ENCODE data around the gene NMT1.

NMT1 gene

DNA sequence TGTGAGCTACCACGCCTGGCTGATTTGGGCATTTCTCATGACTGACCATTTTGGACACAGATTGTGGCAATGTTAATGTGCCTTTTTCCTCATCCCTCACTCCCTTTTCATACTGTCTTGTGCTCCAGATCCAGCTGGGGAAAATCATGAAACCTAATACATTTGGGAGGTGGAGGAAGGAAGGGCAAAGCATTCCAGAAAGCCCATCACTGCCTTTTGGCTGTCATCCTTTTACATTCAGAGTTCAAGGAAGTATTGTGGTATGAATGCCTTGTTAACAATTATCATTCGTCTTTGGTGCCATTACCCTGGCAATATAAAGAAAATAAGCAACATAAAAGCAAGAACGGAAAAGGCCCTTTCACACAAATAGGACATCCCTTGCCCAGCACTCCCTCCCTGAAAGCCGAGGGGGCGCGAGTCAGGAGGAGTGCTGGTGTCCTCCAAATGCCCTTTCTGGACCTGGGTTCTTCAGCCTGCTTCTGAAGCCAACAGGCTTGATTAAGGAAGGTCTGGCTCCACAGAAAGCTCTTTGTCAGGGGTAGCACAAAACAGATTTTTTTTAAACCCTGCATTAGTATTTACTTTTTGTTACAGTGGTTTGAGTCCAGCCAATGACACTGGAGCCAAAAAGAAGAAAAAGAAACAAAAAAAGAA is 20.1 kb downstream of the NMT1 start:
- DNase-seq (ENCODE audit: low read depth), result no peak

GRCh38 chr17:45086391-45086790 is 25.3 kb downstream of the NMT1 start:
- no peak for DNase-seq (ENCODE audit: low read depth)

DNA sequence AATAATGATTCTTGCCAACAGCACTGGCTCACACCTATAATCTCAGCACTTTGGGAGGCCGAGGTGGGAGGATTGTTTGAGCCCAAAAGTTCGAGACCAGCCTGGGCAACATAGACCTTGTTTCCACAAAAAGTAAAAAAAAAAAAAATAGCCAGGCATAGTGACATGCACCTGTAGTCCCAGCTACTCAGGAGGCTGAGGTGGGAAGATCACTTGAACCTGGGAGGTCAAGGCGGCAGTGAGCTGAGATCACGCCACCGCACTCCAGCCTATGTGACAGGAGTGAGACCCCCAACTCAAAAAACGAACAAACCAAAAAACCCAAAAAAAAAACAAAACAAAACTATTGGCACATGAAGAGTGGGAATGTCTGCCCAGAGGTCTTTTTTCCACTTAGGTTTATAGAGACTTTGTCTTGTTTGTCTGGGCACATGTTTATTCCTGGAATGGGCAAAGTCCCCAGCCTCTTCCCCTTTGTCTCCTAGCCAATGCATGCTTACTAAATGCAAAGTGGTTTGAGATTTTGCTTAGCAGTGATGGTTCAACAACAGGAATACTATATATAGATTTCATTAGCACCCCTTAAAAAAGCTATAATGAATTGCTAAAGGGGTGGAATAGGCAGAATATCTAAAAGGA is 25.9 kb downstream of the NMT1 start:
- DNase-seq (ENCODE audit: low read depth), result no peak

- DNase-seq (ENCODE audit: low read depth), result no peak
Observed at GRCh38 chr17:45087504-45087975, 26.4 kb downstream of the NMT1 start.

GRCh38 chr17:45087978-45088377 is 26.9 kb downstream of the NMT1 start:
- DNase-seq (ENCODE audit: low read depth), result no peak

DNA sequence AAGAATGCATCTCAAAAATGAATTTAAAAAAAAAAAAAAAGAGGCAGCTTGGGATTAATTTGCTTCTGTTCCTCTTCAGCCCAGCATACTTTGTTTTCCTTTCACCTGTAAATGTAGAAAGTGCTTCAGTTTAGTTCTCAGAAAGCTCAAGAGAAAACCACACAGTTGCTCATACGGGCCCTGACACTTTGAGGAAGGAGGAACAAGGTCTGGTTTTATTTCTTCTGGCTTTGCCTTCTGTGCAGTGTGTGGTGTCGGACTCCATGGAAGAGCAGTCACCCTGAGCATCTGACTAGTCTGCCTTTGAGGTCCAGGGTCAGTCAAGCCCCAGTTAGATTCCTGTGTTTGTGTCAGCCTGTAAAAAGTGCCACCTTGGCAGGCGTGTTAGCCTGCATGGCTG is 27.6 kb downstream of the NMT1 start:
- no peak for DNase-seq (ENCODE audit: low read depth)

DNA sequence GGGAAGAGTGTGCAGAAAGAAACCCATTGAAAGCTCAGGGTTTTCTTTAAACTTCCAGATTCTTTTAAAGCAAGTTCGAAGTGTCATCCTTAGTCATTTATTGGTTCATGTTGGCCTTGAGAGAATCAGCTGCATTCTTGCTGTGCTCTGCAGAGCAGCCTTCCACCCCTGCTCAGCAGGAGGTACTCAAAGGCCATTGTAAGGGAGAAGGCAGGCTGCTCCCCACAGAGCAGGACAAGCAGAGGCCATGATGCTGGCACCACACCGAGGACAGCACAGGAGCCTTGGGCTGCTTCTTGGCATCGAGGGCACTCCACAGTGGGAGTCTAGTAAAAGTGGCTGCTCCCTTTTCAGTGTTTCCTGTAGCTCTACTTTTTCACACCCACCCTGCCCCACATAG is 29.6 kb downstream of the NMT1 start:
- DNase-seq (ENCODE audit: low read depth), result no peak

DNA sequence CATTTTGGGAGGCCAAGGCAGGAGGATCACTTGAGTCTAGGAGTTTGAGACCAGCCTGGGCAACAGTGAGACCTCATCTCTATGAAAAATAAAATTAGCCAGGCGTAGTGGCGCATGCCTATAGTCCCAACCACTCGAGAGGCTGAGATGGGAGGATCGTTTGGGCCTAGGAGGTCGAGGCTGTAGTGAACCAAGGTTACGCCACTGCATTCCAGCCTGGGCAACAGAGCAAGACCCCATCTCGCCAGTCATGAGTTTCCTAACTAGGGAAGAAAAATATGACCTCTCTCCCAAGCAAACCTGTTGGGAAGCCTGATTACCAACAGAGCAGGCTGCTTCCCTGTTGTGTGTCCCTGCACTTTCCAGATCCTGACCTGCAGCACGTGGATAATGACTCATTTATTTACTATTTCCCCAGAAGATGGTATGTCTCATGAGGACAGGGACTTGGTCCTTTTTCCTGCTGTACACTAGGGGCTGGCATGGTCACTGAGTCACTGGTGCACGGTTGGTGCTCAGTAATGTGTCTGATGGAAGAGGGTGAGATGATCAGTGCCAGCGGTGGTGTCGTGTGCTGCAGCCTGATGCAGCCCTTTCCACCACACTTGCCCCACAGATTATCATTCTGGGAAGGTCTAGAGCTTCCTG is 30.8 kb downstream of the NMT1 start:
- DNase-seq (ENCODE audit: low read depth), result no peak

- peak; percentile 98 for DNase-seq (ENCODE audit: low read depth)
Observed at GRCh38 chr17:45092911-45093430, 31.9 kb downstream of the NMT1 start.

GRCh38 chr17:45093444-45094110 is 32.5 kb downstream of the NMT1 start:
- DNase-seq (ENCODE audit: low read depth), result no peak

DNA sequence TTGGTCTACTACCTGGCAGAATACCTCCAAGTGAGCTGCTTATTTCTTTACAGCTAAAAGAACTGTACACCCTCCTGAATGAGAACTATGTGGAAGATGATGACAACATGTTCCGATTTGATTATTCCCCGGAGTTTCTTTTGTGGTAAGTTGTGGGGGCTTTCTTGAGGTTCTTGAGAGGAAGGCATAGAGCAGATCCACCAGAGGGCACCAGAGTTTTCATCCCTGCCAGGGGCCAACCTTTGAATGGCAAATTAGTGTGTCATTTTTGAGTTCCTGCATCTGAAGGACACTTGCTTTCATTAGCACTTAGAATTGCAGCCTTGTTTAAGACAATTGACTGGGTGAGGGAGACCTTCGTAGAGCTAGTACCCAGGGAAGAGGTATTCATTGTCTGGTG is 35.0 kb downstream of the NMT1 start:
- no peak for DNase-seq (ENCODE audit: low read depth)

DNA sequence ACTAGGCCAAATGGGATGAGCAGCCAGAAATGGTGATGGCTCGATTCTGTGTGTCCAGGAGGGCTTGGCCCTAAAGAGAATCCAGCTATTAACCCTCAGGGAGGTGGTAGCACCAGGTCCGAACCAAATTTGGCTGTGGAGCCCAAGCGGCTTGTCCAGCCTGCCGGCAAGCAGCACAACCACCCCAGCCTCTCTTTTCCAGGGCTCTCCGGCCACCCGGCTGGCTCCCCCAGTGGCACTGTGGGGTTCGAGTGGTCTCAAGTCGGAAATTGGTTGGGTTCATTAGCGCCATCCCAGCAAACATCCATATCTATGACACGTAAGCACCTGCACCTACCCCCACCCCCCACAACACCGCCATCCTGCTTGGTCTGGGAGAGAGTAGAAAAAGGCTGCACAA is 35.8 kb downstream of the NMT1 start:
- DNase-seq (ENCODE audit: low read depth), result no peak

GRCh38 chr17:45098081-45098868 is 37.2 kb downstream of the NMT1 start:
- DNase-seq (ENCODE audit: low read depth), result no peak

GRCh38 chr17:45098869-45099616 is 37.9 kb downstream of the NMT1 start:
- peak; percentile 40 for DNase-seq (ENCODE audit: low read depth)

GRCh38 chr17:45101546-45101882 is 40.4 kb downstream of the NMT1 start:
- DNase-seq (ENCODE audit: low read depth), result no peak

GRCh38 chr17:45101883-45102811 is 41.0 kb downstream of the NMT1 start:
- no peak for DNase-seq (ENCODE audit: low read depth)

GRCh38 chr17:45102856-45103255 is 41.7 kb downstream of the NMT1 start:
- no peak for DNase-seq (ENCODE audit: low read depth)

DNA sequence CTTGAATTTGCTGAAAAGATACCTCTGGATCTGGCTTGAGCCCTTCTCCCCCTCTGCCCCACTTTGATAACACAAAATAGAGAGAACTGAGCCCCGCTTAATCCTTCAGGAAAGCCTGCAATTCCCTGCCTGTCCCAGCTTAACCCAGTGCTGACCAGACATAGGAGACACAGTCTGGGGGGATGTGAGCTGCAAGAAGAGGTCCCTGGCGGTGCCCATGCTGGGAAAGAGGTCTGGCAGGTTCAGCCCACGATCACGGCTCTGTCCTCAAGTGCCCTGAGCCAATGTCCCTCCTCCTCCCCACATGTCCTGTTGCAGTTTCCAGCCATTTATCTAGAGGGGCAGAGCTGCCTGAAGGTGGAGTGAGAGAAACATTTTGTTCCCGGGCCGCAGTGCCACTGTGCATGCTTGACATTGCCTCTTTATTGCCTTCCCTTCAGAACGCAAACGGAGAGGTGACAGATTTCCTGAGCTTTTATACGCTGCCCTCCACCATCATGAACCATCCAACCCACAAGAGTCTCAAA is 42.2 kb downstream of the NMT1 start:
- no peak for DNase-seq (ENCODE audit: low read depth)

- no peak for DNase-seq (ENCODE audit: low read depth)
Observed at GRCh38 chr17:45104029-45104428, 42.9 kb downstream of the NMT1 start.

DNA sequence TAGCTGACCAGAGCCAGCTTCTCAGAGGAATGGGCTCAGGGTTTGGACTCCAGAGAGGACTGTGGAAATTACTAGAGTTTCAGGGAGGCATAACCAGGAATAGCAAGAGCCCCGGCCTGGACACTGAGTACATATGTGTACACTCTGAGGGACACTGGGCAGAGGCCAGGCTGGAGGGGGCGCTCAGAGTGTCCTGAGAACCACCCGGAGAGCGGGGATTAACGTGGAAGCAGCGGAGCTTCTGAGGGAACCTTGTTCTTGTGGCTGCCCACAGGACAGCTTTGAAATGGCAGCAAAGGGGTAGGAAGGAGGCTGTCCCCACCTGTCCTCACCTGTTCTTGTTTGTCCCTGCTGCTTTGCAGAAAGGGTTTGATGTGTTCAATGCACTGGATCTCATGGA is 43.4 kb downstream of the NMT1 start:
- no peak for DNase-seq (ENCODE audit: low read depth)

All from GM04504 (cell line).